Endometrial microvascular endothelial cells (primary cell): ENCODE measurements around the gene PP2D1. TPM values are rescaled to one million over a fixed set of nuclear protein-coding genes. Genes with fewer than 3 reads are reported as not detected.
"Not testable (repeated sequence)": the region's sequence is repeated elsewhere in the genome, so short reads cannot be mapped to it uniquely, and the experiment has no call there.

Experiments used
- in situ Hi-C: cut with HindIII; loops from 2 replicates; pipeline ENCODE4 v1.10.0; 2017; ENCODE audit warnings: low sequenced_read_pairs, low pct_unique_long_range_greater_than_20kb; ENCODE audit errors: inconsistent ontology term
- total RNA-seq: library from RNA; depleted of rRNA; stranded (reverse); fragments of >200 nt; gene quantifications from one replicate; pipeline ENCODE4 v1.2.3, GENCODE V29; 2015; ENCODE audit errors: inconsistent ontology term

The PP2D1 gene
- total RNA-seq, 1 donor from 2014 or later, result not detected

DNA sequence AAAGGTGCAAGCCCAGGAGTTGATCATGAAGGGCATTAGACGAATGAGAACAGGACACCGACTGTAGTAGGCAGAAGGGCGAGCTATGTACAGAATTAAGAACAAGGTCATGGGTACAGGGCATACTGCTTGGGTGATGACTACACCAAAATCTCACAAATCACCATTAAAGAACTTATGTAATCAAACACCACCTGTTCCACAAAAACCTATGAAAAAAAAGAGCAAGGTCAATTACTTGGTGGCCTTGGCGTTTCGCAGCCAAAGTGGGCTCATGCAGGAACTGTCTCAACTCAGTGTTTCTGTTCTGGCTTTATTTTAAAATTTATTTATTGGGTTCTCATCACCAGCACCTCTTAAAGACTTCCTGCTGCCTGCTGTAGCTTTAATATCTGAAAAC, 30.3 kb upstream of the PP2D1 start:
- in situ Hi-C loops, result no loop called here

GRCh38 chr3:20041197-20041780, 29.2 kb upstream of the PP2D1 start:
- in situ Hi-C loops, result no loop called here

- in situ Hi-C loops, result no loop called here
Measured at GRCh38 chr3:20040548-20041196, 28.6 kb upstream of the PP2D1 start.

DNA sequence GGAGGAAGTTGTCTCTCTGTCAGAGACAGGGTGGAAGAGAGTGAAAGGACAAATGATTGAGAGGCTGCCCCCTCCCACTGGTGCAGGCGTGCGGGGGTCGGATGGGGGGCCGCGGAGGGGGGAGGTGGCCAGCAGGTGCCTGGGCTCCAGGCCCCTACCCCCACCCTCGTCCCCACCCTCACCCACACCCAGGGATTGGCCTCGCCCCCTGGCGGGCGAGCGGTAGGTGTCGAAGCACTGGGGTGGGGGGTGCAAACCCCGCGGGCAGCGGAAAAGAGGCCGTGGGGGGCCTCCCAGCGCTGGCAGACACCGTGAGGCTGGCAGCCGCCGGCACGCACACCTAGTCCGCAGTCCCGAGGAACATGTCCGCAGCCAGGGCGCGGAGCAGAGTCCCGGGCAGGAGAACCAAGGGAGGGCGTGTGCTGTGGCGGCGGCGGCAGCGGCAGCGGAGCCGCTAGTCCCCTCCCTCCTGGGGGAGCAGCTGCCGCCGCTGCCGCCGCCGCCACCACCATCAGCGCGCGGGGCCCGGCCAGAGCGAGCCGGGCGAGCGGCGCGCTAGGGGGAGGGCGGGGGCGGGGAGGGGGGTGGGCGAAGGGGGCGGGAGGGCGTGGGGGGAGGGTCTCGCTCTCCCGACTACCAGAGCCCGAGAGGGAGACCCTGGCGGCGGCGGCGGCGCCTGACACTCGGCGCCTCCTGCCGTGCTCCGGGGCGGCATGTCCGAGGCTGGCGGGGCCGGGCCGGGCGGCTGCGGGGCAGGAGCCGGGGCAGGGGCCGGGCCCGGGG, 27.9 kb upstream of the PP2D1 start, which contains the start of gene KAT2B:
Gene KAT2B, plus strand, starts transcription at position 682 of the 783 bp plus-strand sequence. Its CDS starts 32 bp downstream, at position 714.
- in situ Hi-C loops, result no loop called here

- in situ Hi-C loops, result no loop called here
Measured at GRCh38 chr3:20039466-20039764, 27.4 kb upstream of the PP2D1 start.

- in situ Hi-C loops, result no loop called here
Measured at GRCh38 chr3:20038699-20039465, 26.8 kb upstream of the PP2D1 start.

- in situ Hi-C loops, result no loop called here
Measured at GRCh38 chr3:20037255-20037996, 25.4 kb upstream of the PP2D1 start.

- in situ Hi-C loops, result no loop called here
Measured at GRCh38 chr3:20035019-20035418, 23.0 kb upstream of the PP2D1 start.

- in situ Hi-C loops, result not testable (repeated sequence)
Measured at GRCh38 chr3:20031939-20032338, 19.9 kb upstream of the PP2D1 start.

GRCh38 chr3:20028905-20029331, 16.9 kb upstream of the PP2D1 start:
- in situ Hi-C loops, result no loop called here

DNA sequence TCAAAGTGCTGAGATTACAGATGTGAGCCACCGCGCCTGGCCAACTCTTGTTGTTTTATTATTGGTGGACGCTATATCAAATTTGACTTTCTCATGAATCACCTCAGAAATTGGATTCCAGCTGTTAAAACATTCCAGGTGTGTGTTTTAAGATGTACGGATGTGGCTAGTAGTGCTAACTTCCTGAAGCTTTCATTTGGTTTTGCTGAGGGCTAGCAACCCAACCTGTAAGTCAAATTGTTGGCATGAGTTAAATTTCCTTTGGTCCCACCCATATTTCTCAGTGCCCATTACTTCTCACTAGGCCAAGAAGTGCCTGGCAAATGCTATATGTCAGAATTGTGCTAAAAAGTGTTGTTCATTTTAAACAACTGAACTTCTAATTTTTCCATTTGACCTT, 15.1 kb upstream of the PP2D1 start:
- in situ Hi-C loops, result no loop called here

DNA sequence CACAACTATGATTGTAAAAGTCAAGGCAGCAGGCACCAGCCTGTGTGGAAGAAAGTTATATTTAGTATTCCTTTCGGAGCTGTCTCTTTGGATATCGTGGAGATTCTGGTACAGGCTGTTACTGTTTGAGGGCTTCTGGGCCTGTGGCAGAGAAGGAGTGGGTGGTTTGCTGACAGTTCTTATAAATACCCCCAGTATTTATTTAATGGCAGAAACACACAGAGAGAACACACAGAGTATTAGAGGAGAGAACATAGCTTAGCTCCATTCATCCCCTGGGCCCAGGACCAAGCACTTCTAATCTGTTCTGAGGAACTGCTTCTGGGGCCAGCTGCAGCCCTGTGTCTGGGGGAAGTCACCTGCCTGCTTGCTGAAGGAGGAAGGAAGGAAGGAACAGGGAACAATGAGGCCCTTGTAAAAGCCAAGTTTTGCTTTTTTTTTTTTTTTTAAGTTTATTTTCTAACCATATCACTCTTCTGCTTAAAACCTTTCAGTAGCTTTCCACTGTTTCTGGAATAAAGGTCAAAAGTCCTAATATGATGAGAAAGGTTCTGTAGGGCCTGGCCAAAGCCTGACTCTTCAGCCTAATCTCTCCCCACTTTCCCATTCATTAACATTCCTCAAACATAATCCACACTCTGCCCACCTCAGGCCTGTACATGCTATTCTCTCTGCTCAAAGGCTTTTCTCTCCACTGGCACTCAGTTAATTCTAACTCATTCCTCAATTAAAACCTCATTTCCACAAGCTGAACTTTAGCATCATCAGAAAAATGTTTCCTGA, 11.8 kb upstream of the PP2D1 start:
- in situ Hi-C loops, result no loop called here

GRCh38 chr3:20022954-20023622, 11.0 kb upstream of the PP2D1 start:
- in situ Hi-C loops, result no loop called here

GRCh38 chr3:20016076-20016475, 4.0 kb upstream of the PP2D1 start:
- in situ Hi-C loops, result not testable (repeated sequence)

- in situ Hi-C loops, result no loop called here
Measured at GRCh38 chr3:20015525-20015924, 3.5 kb upstream of the PP2D1 start.

DNA sequence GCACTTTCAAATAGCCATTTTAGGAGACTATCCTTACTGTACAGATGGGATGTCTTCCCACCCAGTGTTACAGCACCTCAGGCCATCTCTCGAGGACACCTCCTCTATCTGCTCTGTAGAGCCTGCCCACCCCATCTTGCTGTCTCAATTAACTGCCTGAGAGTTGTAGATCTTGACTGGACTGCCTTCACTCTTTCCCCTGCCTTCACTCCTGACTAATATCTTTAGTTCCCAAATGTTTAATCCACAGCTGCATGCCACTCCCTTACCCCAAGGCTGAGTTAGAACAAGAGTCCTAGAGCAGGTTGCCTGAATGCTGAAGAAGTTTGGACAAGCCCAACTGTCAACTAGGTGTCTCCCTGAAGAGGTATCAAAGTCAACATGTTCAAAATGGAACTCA, 1.3 kb upstream of the PP2D1 start:
- in situ Hi-C loops, result no loop called here

DNA sequence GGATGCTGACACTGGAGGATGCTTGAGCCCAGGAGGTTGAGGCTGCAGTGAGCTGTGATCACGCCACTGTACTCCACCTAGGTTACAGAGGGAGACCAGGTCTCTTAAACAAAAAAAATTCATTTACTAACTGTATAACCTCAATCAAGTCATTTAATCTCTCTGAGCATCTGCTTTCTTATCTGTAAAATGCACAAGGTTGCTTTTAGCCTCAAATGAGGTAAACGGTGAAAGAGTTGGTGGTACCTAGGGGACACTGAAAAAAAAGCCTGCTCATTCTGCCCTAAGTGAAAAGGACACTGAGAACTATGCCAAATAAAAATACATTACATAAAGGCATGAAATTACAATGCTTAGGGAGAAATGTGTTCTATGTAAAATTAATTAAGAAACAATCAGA, 3.4 kb downstream of the PP2D1 start:
- in situ Hi-C loops, result no loop called here

GRCh38 chr3:20007960-20008359, 4.1 kb downstream of the PP2D1 start:
- in situ Hi-C loops, result no loop called here
